ENCODE measurements around the gene SFXN4. TPM values are rescaled to one million over a fixed set of nuclear protein-coding genes. Genes with fewer than 3 reads are reported as not detected.

Gene SFXN4
- total and polyA plus RNA-seq, 2 of the 4 experiments (the other 2 are of a cell fraction), result 12.0 to 12.5 TPM

GRCh38 chr10:119201233-119201632, 35.7 kb upstream of the SFXN4 start:
- peaks cover 0 to 6% of the 10 kb centered on the region in 2 experiments; a peak in 3 of 4 replicates for H3K79me1 ChIP-seq (ENCODE audit: low read depth in 1 of 2, low read length in 2 of 2)
- ATAC-seq (ENCODE audit: low read depth) (no peak), DNase-seq (no peak)
- no peak overlapping the region for H3K18ac ChIP-seq (ENCODE audit: low read depth, low read length)
- H3K9ac ChIP-seq (ENCODE audit: low read depth, low read length), result no peak overlapping the region
- no peak for TF ChIP-seq ELK1 (IDR thresholded peaks at IDR 0.05; ENCODE audit: borderline replicate concordance, low read depth, low read length)
- no peak for TF ChIP-seq MAFK (IDR thresholded peaks at IDR 0.05; ENCODE audit: low read depth, low read length)
- TF ChIP-seq CHD1 (IDR thresholded peaks at IDR 0.05; ENCODE audit: low read depth, low read length), result no peak
- no peak for TF ChIP-seq FOS (IDR thresholded peaks at IDR 0.05; ENCODE audit: low read depth, low read length)
- no peak for TF ChIP-seq SMC3 (IDR thresholded peaks at IDR 0.05; ENCODE audit: low read depth, low read length)
- TF ChIP-seq MXI1 (IDR thresholded peaks at IDR 0.05; ENCODE audit: borderline replicate concordance, low read depth, low read length), result no peak
- TF ChIP-seq MAZ (IDR thresholded peaks at IDR 0.05; ENCODE audit: borderline replicate concordance, low read depth, low read length), result no peak
- no peak for TF ChIP-seq RAD21 (IDR thresholded peaks at IDR 0.05; ENCODE audit: low read length)
- TF ChIP-seq BHLHE40 (IDR thresholded peaks at IDR 0.05; ENCODE audit: low read depth, low read length), result no peak
- no peak for TF ChIP-seq POLR2A (IDR thresholded peaks at IDR 0.05; ENCODE audit: low read depth, low read length)
- no peak for TF ChIP-seq USF2 (IDR thresholded peaks at IDR 0.05; ENCODE audit: low read depth, low read length)
- no peak overlapping the region for H3K4ac ChIP-seq (ENCODE audit: low read depth, low read length)
- in situ Hi-C loops (cut with MboI; ENCODE audit: low sequenced_read_pairs), result no loop called here
- 0 out of 2 replicates have a peak overlapping the region, but pooled peaks have one; percentile 20 for H3K14ac ChIP-seq (replicated peaks; ENCODE audit: low read depth, low read length)
- H2BK5ac ChIP-seq (ENCODE audit: low read depth, low read length, poor library complexity, severe bottlenecking), result no peak overlapping the region
- H3K4me2 ChIP-seq (ENCODE audit: low read depth, low read length), result no peak overlapping the region
- ChIA-PET CTCF (interaction anchor here (3.7 kb wide), 1 partner anchor 244 kb away, joined by 31 read pairs; no protein-coding TSS in a partner anchor), POLR2A (ENCODE audit: unreplicated experiment) (no interaction called here)
- H3K4me3 ChIP-seq (ENCODE audit: insufficient read depth, low read depth, low read length), result no peak overlapping the region
- H3K27me3 ChIP-seq (ENCODE audit: control insufficient read depth, insufficient read depth, low read length), result no peaks in the 10 kb centered on the region
- no peak overlapping the region for H4K91ac ChIP-seq (ENCODE audit: insufficient read depth, low read depth, low read length)
- H4K8ac ChIP-seq (ENCODE audit: low read depth in 2 of 2, low read length in 2 of 2), result no peak overlapping the region
- intact Hi-C loops (cut with micrococcal nuclease), result loop anchor here (5.0 kb wide), 1 partner anchor 451 kb away; the partner anchor contains the start of gene BAG3
- H2BK15ac ChIP-seq (ENCODE audit: low read depth, low read length), result peak overlapping the region; percentile 53; the same call in 1 of the 3 replicates
- no peak overlapping the region for H3K56ac ChIP-seq (ENCODE audit: extremely low read depth, insufficient read depth, low read length)
- H3K23ac ChIP-seq (ENCODE audit: low read depth, low read length), result no peak overlapping the region
- H3K9me1 ChIP-seq (ENCODE audit: insufficient read depth, low read length), result no peaks in the 10 kb centered on the region
- H3K9me3 ChIP-seq (ENCODE audit: control insufficient read depth, insufficient read depth, low read length), result no peaks in the 10 kb centered on the region
- no peak overlapping the region for H3K27ac ChIP-seq (ENCODE audit: insufficient read depth, low read length)
- H3K4me1 ChIP-seq (ENCODE audit: control insufficient read depth, insufficient read depth, low read length), result peaks cover 13% of the 10 kb centered on the region
- no peak overlapping the region for H4K5ac ChIP-seq (ENCODE audit: low read depth, low read length)
- dilution Hi-C loops (cut with HindIII; ENCODE audit: low sequenced_read_pairs, unreplicated experiment), result no loop called here
- H2BK20ac ChIP-seq (ENCODE audit: low read depth, low read length), result peak overlapping the region; percentile 9; the same call in 1 of the 2 replicates
- no peaks in the 10 kb centered on the region for H4K20me1 ChIP-seq (ENCODE audit: insufficient read depth, low read length)
- BruUV-seq (replicated peaks), result no TSS peak
- H2AK5ac ChIP-seq (ENCODE audit: low read depth, low read length), result peak overlapping the region; percentile 87
- no peaks in the 10 kb centered on the region for H3K36me3 ChIP-seq (ENCODE audit: control insufficient read depth, insufficient read depth, low read length)
- H2AK9ac ChIP-seq (replicated peaks; ENCODE audit: low read depth, low read length, poor library complexity), result no peak overlapping the region
- H2BK120ac ChIP-seq (ENCODE audit: low read depth, low read length), result peak overlapping the region; percentile 64
- H2AFZ ChIP-seq (replicated peaks; ENCODE audit: low read length, poor library complexity), result no peak overlapping the region
- no CpG with 5 or more reads among the region's 1 CpG for WGBS, 2 experiments (ENCODE audit: extremely low coverage in 2 of 2, insufficient read length in 1 of 2)

Measured in IMR-90 (cell line).